Mammary epithelial cell (primary cell): Measurements from ENCODE around the gene GLDN.

Experiments
- CTCF ChIP-seq, 2 donors: IDR thresholded peaks in 1 of 2; conservative IDR thresholded peaks in 1 of 2; 2 replicates each; pipeline ENCODE4 v1.5.1; 2011 to 2012; ENCODE audit warnings: inconsistent platforms in 2 of 2, low read length in 2 of 2, mild to moderate bottlenecking in 2 of 2, control low read depth in 1 of 2, low read depth in 1 of 2; ENCODE audit not compliant: insufficient read depth in 1 of 2; ENCODE audit errors: extremely low read depth in 1 of 2
- EZH2 ChIP-seq: IDR thresholded peaks from 2 replicates; pipeline ENCODE4 v1.6.1; 2012; ENCODE audit warnings: low read length, inconsistent platforms, borderline replicate concordance

GRCh38 chr15:51319539-51319938, 21.9 kb upstream of the GLDN start:
- TF ChIP-seq CTCF (conservative IDR thresholded peaks at IDR 0.05 in 1 of 2, IDR thresholded peaks at IDR 0.05 in 1 of 2; ENCODE audit: extremely low read depth in 1 of 2, insufficient read depth in 1 of 2, low read depth in 1 of 2, low read length in 2 of 2) (no peak), EZH2 (no peak)
